ENCODE results near the gene SLC38A2.

Gene SLC38A2

GRCh38 chr12:46391630-46392029, 19.1 kb upstream of the SLC38A2 start:
- DNase-seq: no peak

- no peak for DNase-seq
Observed at GRCh38 chr12:46390881-46391280, 18.3 kb upstream of the SLC38A2 start.

- DNase-seq: no peak
Observed at GRCh38 chr12:46390304-46390703, 17.7 kb upstream of the SLC38A2 start.

GRCh38 chr12:46389031-46389616, 16.6 kb upstream of the SLC38A2 start:
- DNase-seq: no peak

GRCh38 chr12:46388427-46389021, 16.0 kb upstream of the SLC38A2 start:
- peak; percentile 28 to 34 for DNase-seq

DNA sequence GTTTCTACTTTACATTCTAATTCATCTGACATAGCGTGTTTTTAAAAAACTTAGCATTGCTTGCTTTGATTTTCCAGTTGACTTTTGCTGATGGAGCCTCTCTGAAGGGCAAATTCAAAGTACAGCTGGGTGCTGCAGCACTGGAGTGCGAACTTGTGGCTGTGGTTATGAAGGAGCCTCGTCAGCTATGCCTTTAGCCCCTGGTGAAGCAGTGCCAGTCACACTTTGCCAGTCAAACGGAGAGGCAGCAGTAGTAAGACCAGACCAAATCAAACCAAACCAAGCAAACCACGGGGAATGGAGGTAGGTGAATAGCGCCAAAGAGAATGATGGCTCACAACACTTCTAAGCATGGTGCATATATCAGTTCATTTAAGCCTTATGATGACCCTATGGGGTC, 15.1 kb upstream of the SLC38A2 start:
- DNase-seq: no peak

- DNase-seq: peak; percentile 56 to 81
Observed at GRCh38 chr12:46386877-46387629, 14.5 kb upstream of the SLC38A2 start.

DNA sequence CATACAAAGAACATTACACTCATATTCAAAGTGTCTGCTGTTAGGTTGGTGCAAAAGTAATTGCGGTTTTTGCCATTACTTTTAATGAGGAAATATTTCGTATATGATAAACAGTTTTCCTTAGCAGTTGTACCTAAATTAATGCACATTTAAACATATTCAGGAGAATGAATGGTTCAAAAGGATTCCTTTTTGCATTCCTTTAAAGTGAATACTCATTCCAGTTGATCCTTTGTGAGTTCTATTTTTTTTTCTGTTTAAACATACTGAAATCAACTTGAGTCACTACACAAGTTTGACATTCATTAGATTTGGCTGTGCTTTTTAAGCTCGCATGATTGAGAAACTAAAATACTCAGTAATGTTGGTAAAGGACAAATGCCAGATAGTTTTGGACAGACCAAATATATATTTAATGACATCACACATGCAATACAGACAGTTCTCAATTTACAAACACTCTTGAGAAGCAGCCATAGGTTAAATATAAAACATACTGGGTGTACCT, 13.8 kb upstream of the SLC38A2 start:
- no peak for DNase-seq

DNA sequence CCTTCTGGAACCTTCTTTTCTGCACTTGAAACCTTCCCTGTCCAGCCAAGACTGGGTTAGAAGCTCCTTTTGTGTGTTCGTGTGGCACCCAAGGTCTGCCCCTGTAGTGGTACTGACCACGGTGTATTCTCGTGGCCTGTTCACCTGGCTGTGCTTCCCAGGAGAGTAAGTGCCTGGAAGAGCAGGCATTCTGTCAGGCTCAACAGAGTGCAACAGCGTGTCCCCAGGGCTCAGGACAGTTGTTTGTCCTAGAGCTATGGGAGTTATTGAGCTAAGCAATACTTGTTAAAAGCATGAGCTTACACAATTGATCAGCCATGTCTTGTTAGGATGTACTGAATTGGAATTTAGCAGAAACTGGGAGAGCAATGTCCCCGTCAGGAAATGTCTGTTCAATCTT, 12.9 kb upstream of the SLC38A2 start:
- no peak for DNase-seq

- DNase-seq: no peak
Observed at GRCh38 chr12:46384451-46385309, 12.1 kb upstream of the SLC38A2 start.

DNA sequence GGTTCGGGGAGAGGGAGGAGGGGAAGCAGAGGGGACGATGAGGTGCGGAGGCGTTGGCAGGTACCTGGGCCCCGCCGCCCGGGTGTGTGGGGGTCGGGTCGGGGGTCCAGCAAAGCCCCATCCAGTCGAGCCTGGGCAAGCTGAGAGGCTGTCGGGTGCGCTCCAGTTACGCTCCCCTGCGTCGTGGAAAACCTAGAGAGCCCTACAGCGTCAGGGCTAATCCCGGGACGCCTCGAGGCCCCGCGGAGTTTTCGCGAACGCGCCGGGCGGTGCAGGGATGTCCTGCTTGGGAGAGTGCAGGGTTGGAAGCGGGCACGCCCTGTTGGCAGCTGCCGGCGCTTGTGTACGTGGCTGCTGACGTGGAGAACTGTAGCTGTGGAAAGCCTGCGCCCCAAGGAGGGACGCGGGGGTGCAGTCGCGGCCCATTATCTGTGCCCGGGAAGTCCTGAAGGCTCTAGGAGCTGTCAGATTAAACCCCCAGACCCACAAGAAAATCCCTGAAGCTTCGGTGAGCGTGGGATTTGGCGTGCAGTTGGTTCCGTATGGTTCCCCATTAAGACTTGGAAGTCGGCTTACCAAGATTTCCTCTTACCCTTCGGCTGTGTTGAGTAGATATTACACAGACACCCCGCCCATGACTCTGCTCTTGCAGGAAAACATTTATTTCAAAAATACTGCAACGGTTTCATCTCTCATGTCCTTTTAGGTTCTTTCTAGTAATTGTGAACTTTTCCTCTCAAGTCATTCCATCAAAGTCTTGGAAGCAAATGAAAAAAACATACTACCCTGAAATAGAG, 11.3 kb upstream of the SLC38A2 start:
- peak; percentile 65 to 67 for DNase-seq

DNA sequence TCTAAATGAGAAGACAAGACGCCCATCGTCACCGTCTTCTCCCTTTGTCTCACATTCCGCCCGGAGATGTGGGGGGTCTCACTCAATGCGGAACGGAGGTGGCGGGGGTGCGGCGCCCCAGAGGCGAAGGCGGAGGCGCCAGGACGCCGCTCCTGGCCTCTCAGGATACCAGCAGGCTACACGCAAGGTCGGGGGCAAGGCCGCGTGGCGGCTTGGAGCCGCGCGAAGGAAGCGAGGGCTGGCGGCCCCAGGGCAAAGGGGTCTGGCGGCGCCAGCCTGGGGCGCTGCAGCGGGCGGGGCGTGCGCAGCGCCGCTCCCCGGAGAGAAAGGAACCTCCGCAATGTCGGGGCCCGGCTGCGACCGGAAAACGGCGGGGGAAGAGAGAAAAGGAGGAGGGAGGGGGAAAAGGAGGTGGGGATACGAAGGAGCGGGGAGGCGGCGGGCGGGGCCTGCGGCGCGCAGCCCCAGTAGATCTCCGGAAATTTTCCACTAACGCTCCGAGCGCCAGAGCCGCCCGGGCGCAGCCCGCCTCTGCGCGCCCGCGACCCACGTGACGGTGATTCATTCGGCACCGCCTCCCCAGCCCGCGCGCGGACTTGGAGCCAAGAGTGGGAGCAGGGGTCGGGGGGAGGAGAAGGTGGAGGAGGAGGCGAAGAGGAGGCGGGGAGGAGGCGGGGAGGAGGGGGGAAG, 10.5 kb upstream of the SLC38A2 start:
- DNase-seq: peak; percentile 94 to 95

DNA sequence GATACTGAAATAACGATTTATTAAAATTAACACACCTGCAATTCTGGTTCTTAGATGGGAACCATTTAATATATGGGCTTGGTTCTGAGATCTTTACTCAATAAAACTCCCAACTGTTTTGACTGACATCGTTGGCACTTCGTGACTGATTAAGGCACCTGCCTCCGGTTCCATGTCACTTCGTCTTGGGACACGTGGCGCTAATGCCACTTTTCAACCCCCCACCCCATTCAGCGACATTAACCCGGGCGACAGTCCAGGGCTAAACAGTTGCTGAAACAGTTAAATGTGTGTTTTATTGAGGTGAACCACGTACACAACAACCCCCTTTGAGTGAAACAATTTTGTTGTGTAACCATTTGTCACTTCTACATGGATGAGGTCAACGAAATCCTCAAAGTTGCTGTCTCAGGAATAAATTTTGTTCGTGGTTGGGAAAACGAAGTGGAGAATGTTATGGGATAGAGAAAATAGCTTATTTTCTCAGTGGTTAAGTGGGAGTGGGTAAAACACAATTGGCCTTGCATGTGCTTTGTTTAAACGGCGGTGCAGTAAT, 9.9 kb upstream of the SLC38A2 start:
- no peak for DNase-seq

- no peak for DNase-seq
Observed at GRCh38 chr12:46380881-46381280, 8.3 kb upstream of the SLC38A2 start.

GRCh38 chr12:46380022-46380796, 7.6 kb upstream of the SLC38A2 start:
- no peak for DNase-seq

DNA sequence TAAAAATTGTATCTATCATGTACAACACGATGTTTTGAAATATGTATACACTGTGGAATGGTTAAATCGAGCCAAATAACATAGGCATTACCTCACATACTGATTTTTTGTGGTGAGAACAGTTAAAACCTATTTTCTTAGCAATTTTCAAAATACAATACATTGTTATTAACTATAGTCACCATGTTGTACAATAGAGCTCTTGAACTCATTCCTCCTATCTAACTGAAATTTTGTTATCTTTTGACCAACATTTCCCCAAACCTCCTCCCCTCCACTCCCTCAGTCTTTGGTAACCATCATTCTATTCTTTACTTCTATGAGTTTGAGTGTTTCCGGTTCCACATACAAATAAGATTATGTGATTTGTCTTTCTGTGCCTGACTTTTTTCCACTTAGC, 6.8 kb upstream of the SLC38A2 start:
- no peak for DNase-seq

DNA sequence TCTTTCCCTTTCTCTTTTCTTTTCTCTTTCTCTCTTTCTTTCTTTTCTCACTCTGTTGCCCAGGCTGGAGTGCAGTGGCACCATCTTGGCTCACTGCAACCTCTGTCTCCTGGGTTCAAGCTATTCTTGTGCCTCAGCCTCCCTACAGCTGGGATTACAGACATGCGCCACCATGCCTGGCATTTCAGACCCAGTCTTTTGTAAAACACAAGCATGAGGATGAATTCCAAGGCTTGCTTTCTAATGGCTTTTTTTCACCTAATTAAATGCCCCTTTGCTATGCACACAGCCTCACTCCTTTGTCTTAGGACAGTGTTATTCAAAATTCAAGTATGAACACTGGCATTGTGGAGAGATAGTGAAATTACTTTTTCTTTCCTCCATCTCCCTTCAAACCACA, 6.0 kb upstream of the SLC38A2 start:
- no peak for DNase-seq

DNA sequence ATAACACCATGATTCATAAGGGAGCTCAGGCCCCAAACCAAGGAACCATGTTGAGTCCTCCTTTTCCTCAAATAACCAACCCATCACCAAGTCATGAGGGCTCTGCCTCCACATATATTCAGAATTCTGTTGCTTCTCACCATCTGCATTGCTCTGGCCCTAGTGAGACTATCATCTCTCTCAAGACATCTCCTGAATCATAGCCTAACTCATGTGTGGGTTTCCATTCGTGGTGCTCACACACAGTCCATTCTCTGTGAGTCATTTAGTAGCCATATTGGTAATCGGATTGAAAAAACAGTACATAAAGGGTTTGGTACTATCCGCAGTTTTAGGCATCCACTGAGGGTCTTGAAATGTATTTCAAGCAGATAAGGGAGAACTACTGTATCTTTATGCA, 5.1 kb upstream of the SLC38A2 start:
- DNase-seq: no peak

- no peak for DNase-seq
Observed at GRCh38 chr12:46376579-46376978, 4.0 kb upstream of the SLC38A2 start.

DNA sequence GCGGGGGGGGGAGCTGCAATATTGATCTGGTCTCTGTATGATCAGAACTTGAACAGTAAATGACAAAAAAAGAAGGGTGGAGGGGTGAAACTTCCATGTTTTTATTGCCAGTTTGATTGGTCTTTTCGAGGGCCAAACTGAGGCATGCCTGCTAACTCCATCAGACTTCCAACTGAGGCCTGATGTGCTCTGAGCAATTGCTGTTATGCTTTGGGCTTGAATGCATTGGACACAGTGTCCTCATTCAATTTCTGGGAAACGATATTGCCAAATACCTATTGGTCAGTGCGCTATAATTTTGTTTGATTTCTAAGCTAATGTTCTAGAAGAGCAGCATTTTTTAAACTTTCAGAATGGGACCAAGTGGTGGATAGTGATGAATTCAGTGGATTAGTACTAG, 2.1 kb upstream of the SLC38A2 start:
- no peak for DNase-seq

DNA sequence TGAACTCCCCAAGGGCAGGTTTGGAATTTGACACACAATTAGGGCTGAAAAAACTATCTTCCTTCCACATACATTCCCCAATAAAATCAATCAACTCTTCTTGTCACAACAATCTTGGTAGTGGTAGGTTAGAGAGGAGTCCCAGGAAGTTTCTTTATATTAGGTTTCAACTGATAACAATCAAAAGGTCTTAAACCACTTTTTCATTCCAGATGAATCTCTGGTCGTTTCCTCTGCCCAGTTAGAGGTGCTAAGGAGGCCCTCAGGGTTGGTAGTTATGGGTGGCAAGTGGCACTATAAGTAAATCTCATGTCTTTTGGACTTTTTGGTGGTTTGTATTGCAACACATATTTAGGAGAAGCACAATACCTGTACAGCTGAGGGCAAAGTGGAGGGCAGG, 1.7 kb upstream of the SLC38A2 start:
- no peak for DNase-seq

Data from Kasumi-1 (cell line).